Tibial nerve (tissue), 4 donors: ENCODE results near the gene CTAGE4. TPM values are rescaled to one million over a fixed set of nuclear protein-coding genes. Genes with fewer than 3 reads are reported as not detected.
"Not testable (repeated sequence)": the region's sequence is repeated elsewhere in the genome, so short reads cannot be mapped to it uniquely, and the experiment has no call there.

Experiments
- DNase-seq, 2 donors: peaks; one replicate each; pipeline ENCODE4 v3.0.0-alpha.2; 2019; ENCODE audit warnings: low spot score in 2 of 2
- H3K27ac ChIP-seq, 4 donors: fragments of 200-600 bp; sonication (generic) in 3 of 4; one replicate each; pipeline ENCODE4 v1.5.1; 2017 to 2019; ENCODE audit warnings: mild to moderate bottlenecking in 1 of 4
- H3K27me3 ChIP-seq, 2 donors: fragments of 200-600 bp; sonication (generic) in 1 of 2; one replicate each; pipeline versions ENCODE4 v1.5.1 to v1.6.0; 2017 to 2019
- H3K36me3 ChIP-seq, 3 donors: fragments of 200-600 bp; sonication (generic); one replicate each; pipeline ENCODE4 v1.5.1; 2018 to 2019
- H3K4me1 ChIP-seq, 4 donors: fragments of 200-600 bp; sonication (generic) in 3 of 4; one replicate each; pipeline ENCODE4 v1.5.1; 2017 to 2019
- H3K4me3 ChIP-seq, 4 donors: fragments of 200-600 bp; sonication (generic) in 3 of 4; one replicate each; pipeline ENCODE4 v1.5.1; 2017 to 2019; ENCODE audit warnings: mild to moderate bottlenecking in 1 of 4, moderate library complexity in 1 of 4
- H3K9me3 ChIP-seq, 4 donors: fragments of 200-600 bp; sonication (generic) in 3 of 4; one replicate each; pipeline ENCODE4 v1.5.1; 2017 to 2019
- CTCF ChIP-seq, 5 experiments: fragments of 200-600 bp in 3 of 5; fragments of 450-650 bp in 2 of 5; sonication (generic) in 3 of 5; IDR thresholded peaks; one replicate each; pipeline ENCODE4 v1.5.1; 2016 to 2019; ENCODE audit warnings: antibody characterized with exemption in 5 of 5, mild to moderate bottlenecking in 3 of 5, moderate library complexity in 2 of 5
- EP300 ChIP-seq, 2 donors: sonication (generic); formaldehyde crosslinking; IDR thresholded peaks; one replicate each; pipeline ENCODE4 v1.6.1; 2017; ENCODE audit warnings: antibody characterized with exemption in 2 of 2, mild to moderate bottlenecking in 1 of 2
- POLR2A ChIP-seq, 2 donors: fragments of 450-650 bp; IDR thresholded peaks; one replicate each; pipeline ENCODE4 v1.6.1; 2017; ENCODE audit warnings: antibody characterized with exemption in 2 of 2, mild to moderate bottlenecking in 2 of 2, moderate library complexity in 2 of 2
- WGBS, 2 donors: methylation state at CpG; one replicate each; pipeline ENCODE4 v1.1.5; 2018; 5-methylcytosine and 5-hydroxymethylcytosine counted together
- total RNA-seq, 4 donors: library from RNA; depleted of rRNA; stranded (reverse); fragments of >200 nt; gene quantifications; one replicate each; pipeline ENCODE4 v1.1.0, GENCODE V29; 2016

Gene CTAGE4
- total RNA-seq: 1 to 10 TPM in 2 of 4 donors, not detected in 2; 2.5 to 3.1 TPM

- WGBS, 2 donors: 80% methylated on average over 1 of the region's 19 CpGs; no CpG with 5 or more reads in 1 of the 2 donors
Observed at GRCh38 chr7:144183166-144183565, at the start of gene CTAGE4. CTAGE4 (plus strand) TSS chr7:144183466; CDS start chr7:144183504, 38 bp downstream.

GRCh38 chr7:144134116-144134515, 49.1 kb upstream of the CTAGE4 start:
- TF ChIP-seq EP300 (IDR thresholded peaks at IDR 0.05) (no peak), POLR2A (IDR thresholded peaks at IDR 0.05) (no peak), CTCF (IDR thresholded peaks at IDR 0.05) (no peak)
- 85 to 96% methylated on average over 1 of the region's 1 CpG for WGBS, 2 donors
- no peak overlapping the region for H3K4me3 ChIP-seq
- H3K4me1 ChIP-seq: no peaks in the 10 kb centered on the region
- H3K27me3 ChIP-seq: no peaks in the 10 kb centered on the region
- no peak overlapping the region for H3K27ac ChIP-seq
- H3K9me3 ChIP-seq: no peaks in the 10 kb centered on the region
- DNase-seq: no peak
- H3K36me3 ChIP-seq: no peaks in the 10 kb centered on the region

More at GRCh38 chr7:144183166-144183565, at the start of gene CTAGE4:
- H3K27me3 ChIP-seq, H3K4me1 ChIP-seq, H3K36me3 ChIP-seq, H3K27ac ChIP-seq, H3K9me3 ChIP-seq, DNase-seq, H3K4me3 ChIP-seq: not testable (repeated sequence)

- DNase-seq: no peak
- TF ChIP-seq CTCF (IDR thresholded peaks at IDR 0.05) (no peak), EP300 (IDR thresholded peaks at IDR 0.05) (no peak), POLR2A (IDR thresholded peaks at IDR 0.05) (no peak)
- no peaks in the 10 kb centered on the region for H3K9me3 ChIP-seq
- H3K27me3 ChIP-seq: no peaks in the 10 kb centered on the region
- H3K4me1 ChIP-seq: no peaks in the 10 kb centered on the region
- H3K4me3 ChIP-seq: no peak overlapping the region
- no peaks in the 10 kb centered on the region for H3K36me3 ChIP-seq
- no peak overlapping the region for H3K27ac ChIP-seq
- 54 to 87% methylated on average over 1 of the region's 1 CpG for WGBS, 2 donors
Observed at GRCh38 chr7:144137501-144137900, 45.8 kb upstream of the CTAGE4 start.

- DNase-seq: no peak
- H3K27me3 ChIP-seq: no peaks in the 10 kb centered on the region
- WGBS, 2 donors: 81 to 86% methylated on average over 3 of the region's 3 CpGs
- TF ChIP-seq EP300 (IDR thresholded peaks at IDR 0.05): no peak
- TF ChIP-seq POLR2A (IDR thresholded peaks at IDR 0.05): no peak
- TF ChIP-seq CTCF (IDR thresholded peaks at IDR 0.05): no peak
- H3K4me3 ChIP-seq: no peak overlapping the region
- peaks cover 0 to 5% (median 0%) of the 10 kb centered on the region in 4 donors for H3K9me3 ChIP-seq
- no peaks in the 10 kb centered on the region for H3K36me3 ChIP-seq
- no peaks in the 10 kb centered on the region for H3K4me1 ChIP-seq
- no peak overlapping the region for H3K27ac ChIP-seq
Observed at GRCh38 chr7:144142187-144142586, 41.1 kb upstream of the CTAGE4 start.

- Histone ChIP-seq H3K4me3 (no peak overlapping the region), H3K36me3 (no peaks in the 10 kb centered on the region), H3K4me1 (no peaks in the 10 kb centered on the region), H3K9me3 (peaks cover 0 to 25% (median 8%) of the 10 kb centered on the region in 4 donors), H3K27ac (no peak overlapping the region), H3K27me3 (no peaks in the 10 kb centered on the region)
- WGBS, 2 donors: 86 to 87% methylated on average over 3 of the region's 3 CpGs
- DNase-seq: no peak
- no peak for TF ChIP-seq EP300 (IDR thresholded peaks at IDR 0.05)
- no peak for TF ChIP-seq CTCF (IDR thresholded peaks at IDR 0.05)
- TF ChIP-seq POLR2A (IDR thresholded peaks at IDR 0.05): no peak
Observed at GRCh38 chr7:144144426-144144825, 38.8 kb upstream of the CTAGE4 start.
